Mucosa of rectum (tissue), 2 donors: Measurements from ENCODE around the gene SDF4.

Source experiments
- H3K27ac ChIP-seq, 2 donors: one replicate each; pipeline ENCODE4 v1.7.0; 2013; ENCODE audit warnings: inconsistent platforms in 2 of 2, low read depth in 2 of 2, low read length in 2 of 2
- H3K27me3 ChIP-seq, 2 donors: one replicate each; pipeline ENCODE4 v1.7.0; 2013; ENCODE audit warnings: low read length in 2 of 2; ENCODE audit not compliant: control insufficient read depth in 2 of 2, insufficient read depth in 2 of 2
- H3K36me3 ChIP-seq, 2 donors: one replicate each; pipeline ENCODE4 v1.7.0; 2013; ENCODE audit warnings: low read length in 2 of 2; ENCODE audit not compliant: control insufficient read depth in 2 of 2, insufficient read depth in 2 of 2
- H3K4me1 ChIP-seq, 2 donors: one replicate each; pipeline ENCODE4 v1.7.0; 2013; ENCODE audit warnings: low read length in 2 of 2, mild to moderate bottlenecking in 1 of 2; ENCODE audit not compliant: control insufficient read depth in 2 of 2, insufficient read depth in 2 of 2
- H3K4me3 ChIP-seq, 2 donors: one replicate each; pipeline ENCODE4 v1.7.0; 2013; ENCODE audit warnings: low read length in 2 of 2
- H3K9ac ChIP-seq, 2 donors: one replicate each; pipeline ENCODE4 v1.7.0; 2013; ENCODE audit warnings: low read length in 2 of 2, low read depth in 1 of 2, mild to moderate bottlenecking in 1 of 2
- H3K9me3 ChIP-seq, 2 donors: one replicate each; pipeline ENCODE4 v1.7.0; 2013; ENCODE audit warnings: low read length in 2 of 2; ENCODE audit not compliant: control insufficient read depth in 2 of 2
- donor health status: healthy.
- donor health status: Normal muscosa, but diverticular disease.

The SDF4 gene

GRCh38 chr1:1206376-1206965, 25.3 kb downstream of the SDF4 start, which contains the start of gene TNFRSF18:
Gene TNFRSF18 (minus strand): TSS chr1:1206592. CDS start chr1:1206571, 21 bp downstream.
- H3K27me3 ChIP-seq = peaks cover 14 to 38% of the 10 kb centered on the region in 2 donors
- H3K9ac ChIP-seq = peak within 1 kb of the TSS in 1 of 2 donors; percentile 33
- H3K4me1 ChIP-seq = peaks cover 9 to 14% of the 10 kb centered on the region in 2 donors
- no peaks in the 10 kb centered on the region for H3K9me3 ChIP-seq
- peak within 1 kb of the TSS; percentile 5 to 37 for H3K4me3 ChIP-seq
- H3K27ac ChIP-seq = peak within 1 kb of the TSS in 1 of 2 donors; percentile 32
- no peaks in the 10 kb centered on the region for H3K36me3 ChIP-seq

GRCh38 chr1:1205769-1206375, 25.9 kb downstream of the SDF4 start:
- no peaks in the 10 kb centered on the region for H3K9me3 ChIP-seq
- H3K36me3 ChIP-seq = no peaks in the 10 kb centered on the region
- peak overlapping the region in 1 of 2 donors; percentile 26 for H3K4me3 ChIP-seq
- H3K9ac ChIP-seq = peak overlapping the region in 1 of 2 donors; percentile 33
- no peak overlapping the region for H3K27ac ChIP-seq
- H3K27me3 ChIP-seq = peaks cover 14 to 38% of the 10 kb centered on the region in 2 donors
- H3K4me1 ChIP-seq = peaks cover 9 to 14% of the 10 kb centered on the region in 2 donors

- Histone ChIP-seq H3K4me1 (peaks cover 9 to 14% of the 10 kb centered on the region in 2 donors), H3K4me3 (peak overlapping the region in 1 of 2 donors; percentile 26), H3K9ac (no peak overlapping the region), H3K27me3 (peaks cover 14 to 35% of the 10 kb centered on the region in 2 donors), H3K27ac (no peak overlapping the region), H3K36me3 (no peaks in the 10 kb centered on the region), H3K9me3 (no peaks in the 10 kb centered on the region)
Observed at GRCh38 chr1:1204998-1205768, 26.6 kb downstream of the SDF4 start.

GRCh38 chr1:1204425-1204920, 27.3 kb downstream of the SDF4 start:
- Histone ChIP-seq H3K4me3 (no peak overlapping the region), H3K9me3 (no peaks in the 10 kb centered on the region), H3K27me3 (peaks cover 13 to 35% of the 10 kb centered on the region in 2 donors), H3K4me1 (peaks cover 9 to 14% of the 10 kb centered on the region in 2 donors), H3K36me3 (no peaks in the 10 kb centered on the region), H3K9ac (no peak overlapping the region), H3K27ac (no peak overlapping the region)

GRCh38 chr1:1203561-1204424, 28.0 kb downstream of the SDF4 start:
- H3K9me3 ChIP-seq = no peaks in the 10 kb centered on the region
- peaks cover 9 to 14% of the 10 kb centered on the region in 2 donors for H3K4me1 ChIP-seq
- H3K4me3 ChIP-seq = no peak overlapping the region
- no peaks in the 10 kb centered on the region for H3K36me3 ChIP-seq
- peaks cover 13 to 34% of the 10 kb centered on the region in 2 donors for H3K27me3 ChIP-seq
- no peak overlapping the region for H3K27ac ChIP-seq
- no peak overlapping the region for H3K9ac ChIP-seq

GRCh38 chr1:1202831-1203560, 28.8 kb downstream of the SDF4 start:
- H3K9ac ChIP-seq = no peak overlapping the region
- H3K27me3 ChIP-seq = peaks cover 13 to 31% of the 10 kb centered on the region in 2 donors

GRCh38 chr1:1200876-1201810, 30.7 kb downstream of the SDF4 start:
- Histone ChIP-seq H3K9me3 (no peaks in the 10 kb centered on the region), H3K9ac (no peak overlapping the region), H3K27me3 (peaks cover 6 to 19% of the 10 kb centered on the region in 2 donors), H3K4me3 (no peak overlapping the region), H3K27ac (no peak overlapping the region), H3K4me1 (peaks cover 3 to 5% of the 10 kb centered on the region in 2 donors), H3K36me3 (no peaks in the 10 kb centered on the region)

More at GRCh38 chr1:1202831-1203560, 28.8 kb downstream of the SDF4 start:
- H3K9me3 ChIP-seq = no peaks in the 10 kb centered on the region
- no peaks in the 10 kb centered on the region for H3K36me3 ChIP-seq
- no peak overlapping the region for H3K27ac ChIP-seq
- H3K4me1 ChIP-seq = peaks cover 5 to 8% of the 10 kb centered on the region in 2 donors
- H3K4me3 ChIP-seq = no peak overlapping the region

GRCh38 chr1:1199961-1200875, 31.6 kb downstream of the SDF4 start:
- Histone ChIP-seq H3K27ac (no peak overlapping the region), H3K27me3 (peaks cover 3 to 10% of the 10 kb centered on the region in 2 donors), H3K36me3 (no peaks in the 10 kb centered on the region), H3K4me1 (no peaks in the 10 kb centered on the region), H3K4me3 (no peak overlapping the region), H3K9ac (no peak overlapping the region), H3K9me3 (no peaks in the 10 kb centered on the region)
